GM19438 (cell line): ENCODE measurements around the gene DCC.

Source experiments
- ATAC-seq: cut with Tn5 transposase; IDR thresholded peaks from one replicate; pipeline ENCODE4 v1.9.1; 2021; ENCODE audit warnings: low read depth; ENCODE audit not compliant: unreplicated experiment

The DCC gene

GRCh38 chr18:52422985-52423601, 83.1 kb downstream of the DCC start:
- no peak for ATAC-seq

- ATAC-seq = no peak
Observed at GRCh38 chr18:52426041-52426440, 86.0 kb downstream of the DCC start.

GRCh38 chr18:52426462-52426861, 86.5 kb downstream of the DCC start:
- no peak for ATAC-seq

GRCh38 chr18:52427521-52428175, 87.7 kb downstream of the DCC start:
- no peak for ATAC-seq

- no peak for ATAC-seq
Observed at GRCh38 chr18:52431683-52432082, 91.7 kb downstream of the DCC start.

- ATAC-seq = no peak
Observed at GRCh38 chr18:52433797-52434196, 93.8 kb downstream of the DCC start.

- ATAC-seq = no peak
Observed at GRCh38 chr18:52435301-52435700, 95.3 kb downstream of the DCC start.

GRCh38 chr18:52437161-52437560, 97.2 kb downstream of the DCC start:
- ATAC-seq = no peak

- ATAC-seq = no peak
Observed at GRCh38 chr18:52439457-52439856, 99.5 kb downstream of the DCC start.

GRCh38 chr18:52441794-52442193, 101.8 kb downstream of the DCC start:
- no peak for ATAC-seq

GRCh38 chr18:52442686-52443085, 102.7 kb downstream of the DCC start:
- no peak for ATAC-seq

- ATAC-seq = no peak
Observed at GRCh38 chr18:52451256-52451655, 111.3 kb downstream of the DCC start.

- ATAC-seq = no peak
Observed at GRCh38 chr18:52451851-52452250, 111.9 kb downstream of the DCC start.

- ATAC-seq = no peak
Observed at GRCh38 chr18:52452427-52452826, 112.4 kb downstream of the DCC start.

- no peak for ATAC-seq
Observed at GRCh38 chr18:52459890-52460289, 119.9 kb downstream of the DCC start.

GRCh38 chr18:52462853-52463252, 122.9 kb downstream of the DCC start:
- no peak for ATAC-seq

- no peak for ATAC-seq
Observed at GRCh38 chr18:52465391-52465790, 125.4 kb downstream of the DCC start.

- ATAC-seq = no peak
Observed at GRCh38 chr18:52468496-52468895, 128.5 kb downstream of the DCC start.

- ATAC-seq = no peak
Observed at GRCh38 chr18:52475325-52475724, 135.3 kb downstream of the DCC start.

GRCh38 chr18:52481116-52481515, 141.1 kb downstream of the DCC start:
- ATAC-seq = no peak

- ATAC-seq = no peak
Observed at GRCh38 chr18:52484977-52485376, 145.0 kb downstream of the DCC start.

GRCh38 chr18:52486052-52486451, 146.1 kb downstream of the DCC start:
- ATAC-seq = no peak
